T-helper 2 cell treated with Interferon-gamma antibody and Interleukin-4, amounts not matched to agents 5 μg/mL and 100 μg/mL, for 36 hours (primary cell): ENCODE measurements around the gene ABCG5.
A peak's percentile ranks its signal among the peaks of the same experiment; 100 is the strongest.

Experiments used
- DNase-seq: peaks from one replicate; pipeline ENCODE4 v3.0.0; 2021; ENCODE audit warnings: low spot score
- H3K27ac Mint-ChIP-seq: one replicate; pipeline ENCODE4 v1.8.0; 2021; ENCODE audit warnings: mild to moderate bottlenecking, mixed read lengths
- H3K27me3 Mint-ChIP-seq: one replicate; pipeline ENCODE4 v1.8.0; 2021; ENCODE audit warnings: low read depth, mixed read lengths
- H3K36me3 Mint-ChIP-seq: one replicate; pipeline ENCODE4 v1.8.0; 2021; ENCODE audit warnings: low read depth, mixed read lengths
- H3K4me1 Mint-ChIP-seq: one replicate; pipeline ENCODE4 v1.8.0; 2021; ENCODE audit warnings: low read depth, mixed read lengths
- H3K4me3 Mint-ChIP-seq: one replicate; pipeline ENCODE4 v1.8.0; 2022; ENCODE audit warnings: mild to moderate bottlenecking, moderate library complexity, mixed read lengths
- H3K9me3 Mint-ChIP-seq: one replicate; pipeline ENCODE4 v1.8.0; 2021; ENCODE audit warnings: mixed read lengths

ABCG5 gene

GRCh38 chr2:43777306-43777926, 61.2 kb downstream of the ABCG5 start:
- DNase-seq: peak; percentile 71
- peaks cover 20% of the 10 kb centered on the region for H3K4me1 Mint-ChIP-seq
- peaks cover 3% of the 10 kb centered on the region for H3K36me3 Mint-ChIP-seq
- no peak overlapping the region for H3K27ac Mint-ChIP-seq
- H3K27me3 Mint-ChIP-seq: no peaks in the 10 kb centered on the region
- H3K4me3 Mint-ChIP-seq: no peak overlapping the region
- H3K9me3 Mint-ChIP-seq: no peaks in the 10 kb centered on the region

- peak overlapping the region; percentile 30 for H3K4me3 Mint-ChIP-seq
- no peak overlapping the region for H3K27ac Mint-ChIP-seq
- no peaks in the 10 kb centered on the region for H3K9me3 Mint-ChIP-seq
- peak; percentile 43 for DNase-seq
- no peaks in the 10 kb centered on the region for H3K27me3 Mint-ChIP-seq
- H3K36me3 Mint-ChIP-seq: peaks cover 3% of the 10 kb centered on the region
- peaks cover 20% of the 10 kb centered on the region for H3K4me1 Mint-ChIP-seq
Measured at GRCh38 chr2:43776324-43776723, 62.3 kb downstream of the ABCG5 start.

- no peak for DNase-seq
- Mint-ChIP-seq H3K9me3 (no peaks in the 10 kb centered on the region), H3K27ac (peak overlapping the region; percentile 67), H3K36me3 (no peaks in the 10 kb centered on the region), H3K27me3 (no peaks in the 10 kb centered on the region), H3K4me3 (peak overlapping the region; percentile 96), H3K4me1 (peaks cover 20% of the 10 kb centered on the region)
Measured at GRCh38 chr2:43774617-43775016, 64.0 kb downstream of the ABCG5 start.

- Mint-ChIP-seq H3K4me1 (peaks cover 20% of the 10 kb centered on the region), H3K4me3 (peak within 1 kb of the TSS; percentile 96)
Measured at GRCh38 chr2:43773876-43774613, 64.6 kb downstream of the ABCG5 start, which contains the start of gene DYNC2LI1. Gene DYNC2LI1, plus strand, starts transcription at chr2:43774039. Its CDS starts 100 bp downstream, at chr2:43774139.

GRCh38 chr2:43766006-43766405, 72.6 kb downstream of the ABCG5 start:
- H3K4me1 Mint-ChIP-seq: peaks cover 25% of the 10 kb centered on the region
- H3K27ac Mint-ChIP-seq: no peak overlapping the region
- H3K36me3 Mint-ChIP-seq: peaks cover 2% of the 10 kb centered on the region
- peaks cover 6% of the 10 kb centered on the region for H3K9me3 Mint-ChIP-seq
- H3K27me3 Mint-ChIP-seq: no peaks in the 10 kb centered on the region
- DNase-seq: no peak
- no peak overlapping the region for H3K4me3 Mint-ChIP-seq

More at GRCh38 chr2:43773876-43774613, 64.6 kb downstream of the ABCG5 start, which contains the start of gene DYNC2LI1:
- Mint-ChIP-seq H3K27ac (peak within 1 kb of the TSS; percentile 90), H3K9me3 (no peaks in the 10 kb centered on the region), H3K27me3 (no peaks in the 10 kb centered on the region), H3K36me3 (no peaks in the 10 kb centered on the region)
- peak; percentile 86 for DNase-seq

GRCh38 chr2:43764086-43764705, 74.4 kb downstream of the ABCG5 start:
- Mint-ChIP-seq H3K4me1 (peaks cover 32% of the 10 kb centered on the region), H3K9me3 (peaks cover 6% of the 10 kb centered on the region), H3K36me3 (peaks cover 2% of the 10 kb centered on the region), H3K27me3 (no peaks in the 10 kb centered on the region), H3K27ac (no peak overlapping the region), H3K4me3 (no peak overlapping the region)
- no peak for DNase-seq

GRCh38 chr2:43763091-43763490, 75.5 kb downstream of the ABCG5 start:
- DNase-seq: no peak
- Mint-ChIP-seq H3K27me3 (no peaks in the 10 kb centered on the region), H3K27ac (no peak overlapping the region)

More at GRCh38 chr2:43763091-43763490, 75.5 kb downstream of the ABCG5 start:
- H3K4me1 Mint-ChIP-seq: peaks cover 34% of the 10 kb centered on the region
- H3K36me3 Mint-ChIP-seq: peaks cover 2% of the 10 kb centered on the region
- no peak overlapping the region for H3K4me3 Mint-ChIP-seq
- peaks cover 6% of the 10 kb centered on the region for H3K9me3 Mint-ChIP-seq
